OCI-LY7 (cell line): ENCODE data around the gene TIMM22. TPM values are rescaled to one million over a fixed set of nuclear protein-coding genes. Genes with fewer than 3 reads are reported as not detected.

ENCODE experiments used
- BruUV-seq: library from RNA; stranded (reverse); fragments of 400-500 nt; replicated peaks from 2 replicates; lab custom pipeline; 2021; lab: Mats Ljungman, UMichigan
- CTCF ChIA-PET: fragments of 300-600 bp; sonication (Branson Sonifier 250); formaldehyde crosslinking; loops from one replicate; lab custom pipeline; 2022; ENCODE audit warnings: antibody characterized with exemption; ENCODE audit not compliant: unreplicated experiment; lab: Charles Lee
- POLR2A ChIA-PET: fragments of 300-600 bp; sonication (Branson Sonifier 250); formaldehyde crosslinking; loops from one replicate; lab custom pipeline; 2022; ENCODE audit warnings: antibody characterized with exemption; lab: Charles Lee
- DNase-seq: peaks from one replicate; pipeline ENCODE4 v3.0.0-alpha.2; 2015; ENCODE audit warnings: low spot score
- H2AFZ ChIP-seq: fragments of 200-600 bp; sonication (generic), shearing (Covaris generic); 2 replicates; pipeline ENCODE4 v1.6.1; 2014; ENCODE audit warnings: mild to moderate bottlenecking, antibody characterized with exemption, low read length, moderate library complexity
- H3K27ac ChIP-seq: fragments of 200-600 bp; sonication (generic); 2 replicates; pipeline ENCODE4 v1.5.1; 2014; ENCODE audit warnings: mixed run types, low read depth, mild to moderate bottlenecking, moderate library complexity, low read length, inconsistent platforms; ENCODE audit not compliant: poor library complexity, severe bottlenecking
- H3K36me3 ChIP-seq: fragments of 200-600 bp; sonication (generic); 2 replicates; pipeline ENCODE4 v1.6.1; 2014; ENCODE audit warnings: mild to moderate bottlenecking, antibody characterized with exemption, low read length, moderate library complexity, mixed read lengths; ENCODE audit not compliant: insufficient read depth
- H3K4me1 ChIP-seq: fragments of 200-600 bp; sonication (generic); 2 replicates; pipeline ENCODE4 v1.5.1; 2014; ENCODE audit warnings: mild to moderate bottlenecking, low read length; ENCODE audit not compliant: insufficient read depth, poor library complexity, severe bottlenecking
- H3K4me2 ChIP-seq: fragments of 200-600 bp; sonication (generic); 2 replicates; pipeline ENCODE4 v1.6.1; 2014; ENCODE audit warnings: mild to moderate bottlenecking, low read length
- H3K4me3 ChIP-seq: fragments of 200-600 bp; sonication (generic); 2 replicates; pipeline ENCODE4 v1.5.1; 2014; ENCODE audit warnings: mild to moderate bottlenecking, low read depth, low read length; ENCODE audit not compliant: poor library complexity, severe bottlenecking
- H3K79me2 ChIP-seq: fragments of 200-600 bp; sonication (generic); 2 replicates; pipeline ENCODE4 v1.6.1; 2016; ENCODE audit warnings: low read depth, mild to moderate bottlenecking, low read length, moderate library complexity, mixed read lengths; ENCODE audit not compliant: insufficient read depth
- H3K9me2 ChIP-seq: fragments of 200-600 bp; sonication (generic); 2 replicates; pipeline ENCODE4 v1.6.1; 2016; ENCODE audit warnings: mild to moderate bottlenecking, low read length, mixed read lengths; ENCODE audit not compliant: insufficient read depth
- H3K9me3 ChIP-seq: fragments of 200-600 bp; sonication (generic); 2 replicates; pipeline ENCODE4 v1.6.1; 2014; ENCODE audit warnings: mild to moderate bottlenecking, mixed run types, low read length, mixed read lengths
- H4K20me1 ChIP-seq: fragments of 200-600 bp; sonication (generic); 2 replicates; pipeline ENCODE4 v1.6.1; 2014; ENCODE audit warnings: mild to moderate bottlenecking, antibody characterized with exemption, low read length, moderate library complexity, mixed read lengths; ENCODE audit not compliant: insufficient read depth
- EZH2phosphoT487 ChIP-seq: fragments of 200-600 bp; sonication (generic); IDR thresholded peaks from 2 replicates; pipeline ENCODE4 v1.6.1; 2018; ENCODE audit warnings: low read depth, borderline replicate concordance, mild to moderate bottlenecking, mixed run types, antibody characterized with exemption, low read length, moderate library complexity, mixed read lengths
- intact Hi-C: fragments of 100-400 bp; cut with micrococcal nuclease; formaldehyde crosslinking; loops from one replicate; pipeline ENCODE4 v1.10.0; 2022; ENCODE audit not compliant: unreplicated experiment
- total RNA-seq, 2 experiments: library from RNA; depleted of rRNA in 1 of 2; stranded (reverse); fragments of >200 nt in 1 of 2; shearing (Covaris generic) in 1 of 2; gene quantifications; 2 replicates each; pipeline ENCODE4 v1.2.3, GENCODE V29; 2014 to 2022
- TF ChIP-seq, protein P1 (sequence below): fragments of 200-600 bp; sonication (generic); conservative IDR thresholded peaks from 2 replicates; pipeline ENCODE4 v1.5.1; 2014; ENCODE audit warnings: mild to moderate bottlenecking, antibody characterized with exemption, low read length, moderate library complexity, mixed read lengths

TIMM22 gene
- total RNA-seq, 2 experiments from 2014 or later = 13.8 to 15.7 TPM

DNA sequence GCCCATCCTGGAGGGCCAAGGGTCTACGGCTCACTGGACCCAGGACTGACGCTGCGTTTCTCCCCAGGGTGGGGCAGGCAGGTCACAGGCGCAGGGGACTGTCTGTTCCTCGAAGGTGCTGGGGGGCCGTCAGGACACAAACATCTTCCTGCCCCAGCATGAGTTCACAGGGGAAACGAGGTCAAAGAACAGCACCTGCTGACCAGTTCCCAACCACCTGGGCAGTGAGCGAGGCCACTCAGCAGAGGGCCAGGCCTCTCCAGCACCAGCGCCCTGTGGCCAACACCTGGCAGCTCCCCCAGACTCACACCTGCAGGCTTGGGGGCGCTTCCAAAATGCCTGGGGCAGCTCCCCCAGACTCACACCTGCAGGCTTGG lies 29.7 kb downstream of the TIMM22 start:
- Histone ChIP-seq H3K9me3 (no peaks in the 10 kb centered on the region), H3K9me2 (no peaks in the 10 kb centered on the region), H2AFZ (no peak overlapping the region), H3K4me2 (no peak overlapping the region), H4K20me1 (no peaks in the 10 kb centered on the region), H3K4me1 (no peaks in the 10 kb centered on the region), H3K36me3 (0 out of 2 replicates have a peak, but pooled peaks cover 3% of the 10 kb centered on the region), H3K79me2 (no peaks in the 10 kb centered on the region), H3K27ac (no peak overlapping the region), H3K4me3 (no peak overlapping the region)
- ChIA-PET CTCF (no interaction called here), POLR2A (no interaction called here)
- intact Hi-C loops = no loop called here
- DNase-seq = no peak
- no TSS peak for BruUV-seq
- TF ChIP-seq, protein P1, sequence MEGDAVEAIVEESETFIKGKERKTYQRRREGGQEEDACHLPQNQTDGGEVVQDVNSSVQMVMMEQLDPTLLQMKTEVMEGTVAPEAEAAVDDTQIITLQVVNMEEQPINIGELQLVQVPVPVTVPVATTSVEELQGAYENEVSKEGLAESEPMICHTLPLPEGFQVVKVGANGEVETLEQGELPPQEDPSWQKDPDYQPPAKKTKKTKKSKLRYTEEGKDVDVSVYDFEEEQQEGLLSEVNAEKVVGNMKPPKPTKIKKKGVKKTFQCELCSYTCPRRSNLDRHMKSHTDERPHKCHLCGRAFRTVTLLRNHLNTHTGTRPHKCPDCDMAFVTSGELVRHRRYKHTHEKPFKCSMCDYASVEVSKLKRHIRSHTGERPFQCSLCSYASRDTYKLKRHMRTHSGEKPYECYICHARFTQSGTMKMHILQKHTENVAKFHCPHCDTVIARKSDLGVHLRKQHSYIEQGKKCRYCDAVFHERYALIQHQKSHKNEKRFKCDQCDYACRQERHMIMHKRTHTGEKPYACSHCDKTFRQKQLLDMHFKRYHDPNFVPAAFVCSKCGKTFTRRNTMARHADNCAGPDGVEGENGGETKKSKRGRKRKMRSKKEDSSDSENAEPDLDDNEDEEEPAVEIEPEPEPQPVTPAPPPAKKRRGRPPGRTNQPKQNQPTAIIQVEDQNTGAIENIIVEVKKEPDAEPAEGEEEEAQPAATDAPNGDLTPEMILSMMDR = no peak
- TF ChIP-seq EZH2phosphoT487 = no peak

DNA sequence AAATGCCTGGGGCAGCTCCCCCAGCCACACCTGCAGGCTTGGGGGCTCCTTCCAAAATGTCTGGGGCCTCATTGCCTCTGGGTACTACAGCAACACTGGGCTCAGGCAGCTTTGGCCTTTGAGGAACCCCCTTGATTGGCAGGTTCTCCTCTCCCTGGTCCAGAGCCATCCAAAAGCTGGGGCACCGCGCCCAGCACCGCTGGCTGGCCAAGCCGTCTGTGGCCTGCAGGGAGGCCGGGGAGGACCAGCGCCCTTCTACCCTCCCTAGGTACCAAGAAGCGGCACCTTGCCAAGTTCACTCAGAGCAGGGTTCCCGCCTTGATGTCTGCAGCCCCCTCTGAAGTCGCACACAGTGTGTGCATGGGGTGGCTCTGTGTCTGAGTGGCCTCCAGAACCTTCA lies 30.1 kb downstream of the TIMM22 start:
- H3K4me3 ChIP-seq = no peak overlapping the region
- intact Hi-C loops = no loop called here
- no peak overlapping the region for H3K4me2 ChIP-seq
- H3K9me2 ChIP-seq = no peaks in the 10 kb centered on the region
- ChIA-PET CTCF (no interaction called here), POLR2A (no interaction called here)
- DNase-seq = no peak
- no peak for TF ChIP-seq EZH2phosphoT487
- TF ChIP-seq, protein P1 = no peak
- no peaks in the 10 kb centered on the region for H3K79me2 ChIP-seq
- no peaks in the 10 kb centered on the region for H3K4me1 ChIP-seq
- no peak overlapping the region for H2AFZ ChIP-seq
- 0 out of 2 replicates have a peak, but pooled peaks cover 3% of the 10 kb centered on the region for H3K36me3 ChIP-seq
- no peak overlapping the region for H3K27ac ChIP-seq
- BruUV-seq = no TSS peak
- H3K9me3 ChIP-seq = no peaks in the 10 kb centered on the region
- no peaks in the 10 kb centered on the region for H4K20me1 ChIP-seq

DNA sequence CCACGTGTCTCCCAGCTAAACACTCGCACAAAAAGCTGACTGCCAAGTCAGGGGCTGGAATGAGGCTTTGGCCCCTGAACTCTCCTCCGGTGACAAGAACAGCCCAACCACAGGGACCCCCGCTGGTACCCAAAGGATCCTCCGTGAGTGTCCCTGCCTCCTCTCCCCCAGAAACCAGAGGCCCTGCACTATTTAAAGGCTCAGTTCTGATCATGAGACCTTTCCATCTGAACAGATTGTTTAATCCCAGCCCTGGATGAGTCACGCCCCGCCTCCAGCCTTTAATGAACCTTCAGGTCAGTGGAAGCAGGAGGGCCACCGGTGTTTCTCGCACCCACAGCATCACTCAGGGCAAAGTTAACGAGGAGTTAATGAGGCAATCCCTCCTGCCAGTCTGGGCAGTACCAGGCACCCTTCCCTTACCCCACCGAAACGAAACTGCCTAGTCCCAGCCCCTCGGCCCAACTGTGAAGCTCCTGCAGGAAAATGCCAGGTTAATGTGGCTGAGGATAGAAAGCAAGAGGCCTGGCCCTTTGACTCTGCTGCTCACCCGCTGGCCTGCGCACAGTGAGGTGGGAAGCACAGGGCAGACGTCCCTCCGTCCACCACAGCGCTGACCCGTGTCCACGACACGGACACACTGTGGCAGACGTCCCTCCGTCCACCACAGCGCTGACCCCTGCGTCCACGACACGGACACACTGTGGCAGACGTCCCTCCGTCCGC lies 32.4 kb downstream of the TIMM22 start:
- H3K4me2 ChIP-seq = no peak overlapping the region
- DNase-seq = no peak
- no peak overlapping the region for H3K4me3 ChIP-seq
- H3K9me3 ChIP-seq = no peaks in the 10 kb centered on the region
- H3K27ac ChIP-seq = no peak overlapping the region
- no peak overlapping the region for H2AFZ ChIP-seq
- H3K4me1 ChIP-seq = no peaks in the 10 kb centered on the region
- intact Hi-C loops = no loop called here
- BruUV-seq = no TSS peak
- CTCF ChIA-PET = no interaction called here
- peaks cover 13% of the 10 kb centered on the region for H3K36me3 ChIP-seq
- H4K20me1 ChIP-seq = no peaks in the 10 kb centered on the region
- no peaks in the 10 kb centered on the region for H3K9me2 ChIP-seq
- H3K79me2 ChIP-seq = no peaks in the 10 kb centered on the region
- TF ChIP-seq, protein P1 = no peak
- POLR2A ChIA-PET = no interaction called here
